SH-SY5Y (cell line): ENCODE measurements around the gene PEDS1.

Experiments used
- GATA2 ChIP-seq: IDR thresholded peaks from 2 replicates; pipeline ENCODE4 v1.6.1; 2011; ENCODE audit warnings: mild to moderate bottlenecking, low read depth, low read length
- GATA3 ChIP-seq: IDR thresholded peaks from 2 replicates; pipeline ENCODE4 v1.6.1; 2011; ENCODE audit warnings: low read depth, mild to moderate bottlenecking, low read length, moderate library complexity

PEDS1 gene

DNA sequence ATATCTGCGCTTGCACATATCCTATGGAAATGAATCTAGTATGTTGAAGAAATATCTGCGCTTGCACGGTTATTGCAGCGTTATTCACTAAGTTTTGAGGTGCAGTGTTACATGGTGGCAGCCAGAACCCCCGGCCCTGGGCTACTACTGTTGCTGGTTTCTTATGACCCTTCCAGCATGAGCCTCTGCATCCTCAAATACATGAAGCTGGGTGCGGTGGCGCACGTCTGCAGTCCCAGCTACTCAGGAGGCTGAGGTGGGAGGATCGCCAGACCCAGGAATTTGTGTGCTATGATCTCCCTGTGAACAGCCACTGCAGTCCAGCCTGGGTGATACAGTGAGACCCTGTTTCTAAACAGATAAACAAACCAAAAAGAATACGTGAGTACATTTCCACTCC is 27.8 kb upstream of the PEDS1 start:
- TF ChIP-seq GATA2: no peak
- TF ChIP-seq GATA3: no peak

DNA sequence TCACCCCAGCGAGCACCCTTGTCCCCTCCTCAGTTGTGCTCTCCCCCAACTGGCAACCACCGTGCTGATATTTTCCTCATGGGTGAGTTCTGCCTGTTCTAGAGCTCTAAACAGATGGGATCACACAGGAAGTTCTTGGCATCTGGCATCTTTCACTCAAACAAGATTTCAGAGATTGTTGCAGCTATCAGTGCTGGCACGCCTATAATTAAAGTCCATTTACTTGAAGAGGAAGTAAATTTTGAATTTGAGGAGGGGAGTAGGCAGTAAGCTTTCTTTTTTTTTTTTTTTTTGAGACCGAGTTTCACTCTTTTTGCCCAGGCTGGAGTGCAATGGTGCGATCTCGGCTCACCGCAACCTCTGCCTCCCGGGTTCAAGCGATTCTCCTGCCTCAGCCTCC is 25.1 kb upstream of the PEDS1 start:
- peak; percentile 46; the same call in 1 of the 2 replicates for TF ChIP-seq GATA2

DNA sequence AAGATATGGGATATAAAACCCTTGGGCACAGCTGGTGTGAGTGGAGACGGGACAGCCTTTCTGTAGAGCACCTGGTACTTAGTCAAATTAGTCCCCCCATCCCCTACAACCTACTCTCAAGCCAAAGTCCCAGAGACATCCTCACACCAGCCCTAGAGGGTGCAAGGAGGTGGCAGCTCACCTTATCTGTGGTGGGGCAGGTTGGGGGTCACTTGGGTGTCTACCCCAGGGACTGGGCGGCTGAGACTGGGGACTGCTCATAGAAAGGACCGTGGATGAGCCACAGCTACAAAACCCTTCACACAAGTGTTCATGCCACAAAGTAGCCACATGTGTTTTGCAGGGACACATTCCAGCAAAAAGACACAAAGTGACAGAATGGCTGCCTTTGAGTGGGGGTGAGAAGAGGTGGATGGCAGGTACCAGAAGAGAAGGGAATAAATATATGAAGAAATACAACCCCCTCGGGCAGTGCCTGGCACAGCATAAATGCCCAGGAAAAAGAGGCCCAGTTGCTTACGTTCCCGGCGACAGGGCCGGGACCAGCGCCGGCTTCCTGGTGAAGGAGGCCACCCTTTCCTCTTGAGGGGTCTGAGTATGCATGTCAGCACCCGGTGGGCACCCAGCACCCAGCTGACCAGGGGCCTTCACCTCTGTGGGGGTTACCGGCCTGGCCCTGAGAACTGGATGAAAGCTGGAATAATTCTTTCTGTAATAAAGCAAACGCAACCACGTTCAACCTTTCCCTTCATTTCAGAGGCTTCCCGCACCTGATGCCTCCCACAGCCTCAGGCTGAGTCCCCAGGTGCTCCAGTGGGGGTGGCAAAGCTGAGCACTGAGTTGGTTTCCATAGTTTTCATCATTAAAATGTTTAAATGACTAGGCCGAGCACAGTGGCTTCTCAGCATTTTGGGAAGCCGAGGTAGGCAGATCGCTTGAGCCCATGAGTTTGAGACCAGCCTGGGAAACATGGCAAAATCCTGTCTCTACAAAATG is 22.7 kb upstream of the PEDS1 start:
- TF ChIP-seq GATA2: no peak
- TF ChIP-seq GATA3: no peak

DNA sequence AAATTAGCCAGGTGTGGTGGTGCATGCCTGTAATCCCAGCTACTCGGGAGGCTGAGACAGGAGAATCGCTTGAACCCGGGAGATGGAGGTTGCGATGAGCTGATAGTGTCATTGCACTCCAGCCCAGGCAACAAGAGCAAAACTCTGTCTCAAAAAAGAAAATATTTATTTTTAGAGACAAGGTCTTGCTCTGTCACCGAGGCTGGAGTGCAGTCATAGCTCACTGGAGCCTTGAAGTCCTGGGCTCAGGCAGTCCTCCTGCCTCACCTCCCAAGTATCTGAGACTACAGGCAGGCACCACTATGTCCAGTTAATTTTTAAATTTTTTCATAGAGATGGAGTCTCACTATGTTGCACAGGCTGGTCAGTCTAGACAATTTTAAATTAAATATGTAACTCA is 20.9 kb upstream of the PEDS1 start:
- no peak for TF ChIP-seq GATA3
- no peak for TF ChIP-seq GATA2

DNA sequence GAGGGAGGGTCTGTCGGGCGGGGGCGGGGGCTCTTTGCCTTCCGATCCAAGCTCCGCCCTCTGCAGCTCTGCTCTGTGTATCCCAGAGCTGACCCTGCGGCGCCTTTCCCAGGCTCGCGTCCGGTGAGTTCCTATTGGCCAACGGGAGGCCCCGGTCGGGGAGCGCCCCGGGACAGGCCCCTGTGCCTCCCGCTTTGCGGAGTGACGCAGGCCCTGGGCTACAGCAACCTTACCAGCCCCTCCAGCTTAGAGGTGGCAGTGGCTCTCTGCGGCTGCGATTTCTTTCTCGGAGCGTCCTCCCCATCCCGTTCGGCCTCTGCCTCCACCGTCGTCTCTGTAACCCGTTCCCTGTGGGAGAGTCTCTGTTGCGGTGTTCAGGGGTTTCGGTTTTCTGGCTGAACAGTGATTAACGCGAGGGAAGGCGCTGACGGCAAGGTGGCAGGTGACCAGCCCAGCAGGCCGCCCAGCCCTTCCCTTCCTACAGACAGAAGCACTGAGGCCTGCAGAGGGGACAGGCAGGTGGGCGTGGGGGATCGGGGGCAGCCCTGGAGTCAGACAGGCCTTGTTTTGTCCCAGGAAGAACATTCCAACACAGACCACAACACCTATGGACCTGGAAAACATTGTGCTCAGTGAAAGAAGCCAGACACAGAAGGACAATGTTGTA is 19.0 kb upstream of the PEDS1 start:
- TF ChIP-seq GATA2: no peak
- no peak for TF ChIP-seq GATA3

DNA sequence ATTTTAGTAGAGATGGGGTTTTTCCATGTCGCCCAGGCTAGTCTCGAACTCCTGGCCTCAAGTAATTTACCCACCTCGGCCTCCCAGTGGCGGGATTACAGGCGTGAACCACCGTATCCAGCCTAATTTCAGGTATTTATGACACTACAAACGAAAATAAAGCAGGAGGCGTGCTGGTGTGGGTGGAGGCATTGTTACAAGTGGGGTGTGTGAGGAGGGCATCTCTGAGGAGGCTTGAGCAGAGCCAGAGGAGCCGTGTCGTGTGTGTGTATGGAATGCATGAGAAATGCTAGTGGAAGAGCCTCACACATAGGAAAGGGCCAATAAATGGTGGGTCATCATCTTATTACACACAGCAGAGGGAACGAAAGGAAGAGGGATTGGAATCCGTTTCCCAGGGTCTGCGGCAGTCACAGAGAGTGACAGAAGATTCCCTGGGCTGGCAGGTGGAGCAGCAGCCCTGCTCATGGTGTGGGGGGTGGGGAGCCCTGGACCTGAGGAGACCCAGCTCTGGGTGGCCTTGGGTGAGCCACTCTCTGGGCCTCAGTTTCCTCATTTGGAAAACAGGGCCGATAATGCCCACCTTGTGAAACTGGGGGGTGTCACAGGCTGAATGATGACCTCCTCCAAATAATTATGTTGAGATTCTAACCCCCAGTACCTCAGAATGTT is 17.2 kb upstream of the PEDS1 start:
- TF ChIP-seq GATA3: no peak

DNA sequence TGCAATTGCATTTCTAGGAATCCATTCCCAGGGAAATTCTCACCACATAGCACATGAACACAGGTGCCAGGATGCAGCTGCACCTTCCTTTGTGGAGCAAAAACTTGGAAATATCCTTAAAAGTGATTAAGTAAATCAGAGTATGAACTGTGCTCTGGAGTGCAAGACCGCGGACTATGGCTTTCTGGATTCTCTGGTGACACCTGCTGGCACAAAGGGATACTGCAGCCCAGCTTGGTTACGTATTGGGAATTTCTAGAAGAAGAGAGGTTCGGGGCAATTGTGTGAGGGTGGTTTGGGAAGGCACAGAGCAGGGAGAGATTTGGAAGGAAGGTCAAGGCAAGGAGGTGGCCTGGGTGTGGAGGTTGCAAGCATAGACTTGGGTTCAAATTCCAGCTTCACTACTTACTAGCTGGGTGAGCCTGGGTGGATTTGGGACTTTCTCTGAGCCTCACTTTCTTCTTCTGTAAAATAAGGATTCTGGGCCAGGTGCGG is 15.9 kb upstream of the PEDS1 start:
- TF ChIP-seq GATA2 (no peak), GATA3 (no peak)

DNA sequence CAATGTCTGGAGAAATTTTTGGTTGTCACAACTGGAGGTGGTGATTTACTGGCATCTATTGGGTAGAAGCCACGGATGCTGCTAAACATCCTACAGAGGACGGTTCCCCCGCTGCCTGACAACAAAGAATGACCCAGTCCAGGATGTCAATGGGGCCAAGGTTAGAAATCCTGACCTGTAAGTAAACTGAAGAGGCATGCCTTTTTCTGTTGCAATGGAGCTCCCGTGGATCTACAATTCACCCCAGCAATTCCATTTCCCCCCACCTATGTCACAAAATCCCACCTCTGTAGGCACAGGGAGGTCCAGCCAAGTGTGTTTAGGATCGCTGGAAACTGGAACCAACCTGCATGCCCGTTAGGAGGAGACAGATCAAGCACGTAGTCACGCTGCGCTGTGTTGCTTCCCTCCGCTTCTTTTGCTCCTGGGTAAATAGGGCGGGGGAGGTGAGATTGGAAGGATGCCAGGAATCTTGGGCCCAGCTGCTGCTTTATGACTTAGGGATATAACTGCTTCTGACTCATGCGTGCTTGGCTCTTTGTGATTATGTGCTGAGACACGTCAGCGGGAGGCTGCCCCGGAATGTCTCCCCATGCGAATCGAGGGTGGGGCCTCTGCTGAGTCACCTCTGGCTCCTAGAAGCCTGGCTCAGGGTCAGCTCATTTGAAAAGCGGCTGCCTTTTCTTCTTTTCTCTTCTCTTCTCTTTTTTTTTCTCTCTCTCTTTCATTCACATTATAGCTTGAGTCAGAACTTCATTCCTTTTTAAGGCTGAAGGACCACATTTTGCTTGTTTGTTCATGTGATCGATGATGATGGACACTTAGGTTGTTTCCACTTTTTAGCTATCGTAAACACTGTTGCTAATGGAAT is 12.4 kb upstream of the PEDS1 start:
- no peak for TF ChIP-seq GATA2
- TF ChIP-seq GATA3: no peak

DNA sequence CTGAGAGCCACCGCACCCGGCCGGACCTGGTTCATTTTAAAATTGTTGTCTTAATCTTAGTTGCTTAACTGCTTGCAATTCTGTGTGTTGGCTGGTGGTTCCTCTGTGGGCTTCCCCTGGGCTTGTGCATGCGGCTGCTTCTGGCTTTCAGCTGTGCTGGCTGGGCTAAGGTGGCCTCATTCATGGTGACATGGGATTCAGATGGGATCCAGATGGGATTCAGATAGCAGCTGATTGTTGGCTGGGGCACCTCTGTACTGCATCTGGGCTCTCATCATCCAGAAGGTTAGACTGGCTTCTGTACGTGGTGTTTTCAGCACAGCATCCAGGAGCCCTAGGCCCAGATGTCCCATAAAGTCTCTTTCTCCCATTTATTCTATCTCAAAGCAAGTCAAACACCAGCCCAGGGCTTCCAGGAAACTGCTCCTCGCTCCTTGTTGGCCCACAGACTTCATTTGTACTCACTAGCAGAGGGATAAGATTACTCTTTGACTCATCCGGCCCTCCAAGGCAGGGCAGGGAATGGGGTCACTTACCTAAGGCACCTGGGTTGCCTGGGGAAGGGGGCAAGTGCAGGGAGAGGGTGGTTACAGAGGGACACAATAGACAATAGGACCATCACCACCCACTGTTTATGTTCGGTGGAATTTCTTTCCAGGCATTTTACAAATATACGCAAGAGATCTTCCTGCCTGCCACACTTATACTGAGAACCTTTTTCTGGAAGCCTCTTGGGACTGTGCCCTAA is 10.2 kb upstream of the PEDS1 start:
- peak; percentile 72 for TF ChIP-seq GATA2
- TF ChIP-seq GATA3: no peak

DNA sequence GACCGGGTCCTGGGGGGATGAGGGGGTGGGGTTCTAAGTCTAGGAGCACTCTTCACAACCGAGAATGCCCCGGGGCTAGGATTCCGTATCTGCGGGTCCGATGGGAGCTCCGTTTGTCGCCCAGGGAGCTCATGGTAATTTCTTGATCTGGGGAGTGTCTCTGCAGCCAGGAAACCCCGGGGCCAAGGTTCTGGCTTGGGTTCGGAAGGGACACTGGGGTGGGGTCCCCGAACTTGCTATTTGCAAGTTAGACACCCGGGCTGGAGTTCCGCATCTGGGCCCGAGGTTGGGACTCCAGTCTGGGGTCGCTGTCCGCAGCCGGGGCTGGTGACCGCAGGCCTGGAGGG is 397 bp downstream of the PEDS1 start:
- TF ChIP-seq GATA2 (no peak), GATA3 (no peak)

DNA sequence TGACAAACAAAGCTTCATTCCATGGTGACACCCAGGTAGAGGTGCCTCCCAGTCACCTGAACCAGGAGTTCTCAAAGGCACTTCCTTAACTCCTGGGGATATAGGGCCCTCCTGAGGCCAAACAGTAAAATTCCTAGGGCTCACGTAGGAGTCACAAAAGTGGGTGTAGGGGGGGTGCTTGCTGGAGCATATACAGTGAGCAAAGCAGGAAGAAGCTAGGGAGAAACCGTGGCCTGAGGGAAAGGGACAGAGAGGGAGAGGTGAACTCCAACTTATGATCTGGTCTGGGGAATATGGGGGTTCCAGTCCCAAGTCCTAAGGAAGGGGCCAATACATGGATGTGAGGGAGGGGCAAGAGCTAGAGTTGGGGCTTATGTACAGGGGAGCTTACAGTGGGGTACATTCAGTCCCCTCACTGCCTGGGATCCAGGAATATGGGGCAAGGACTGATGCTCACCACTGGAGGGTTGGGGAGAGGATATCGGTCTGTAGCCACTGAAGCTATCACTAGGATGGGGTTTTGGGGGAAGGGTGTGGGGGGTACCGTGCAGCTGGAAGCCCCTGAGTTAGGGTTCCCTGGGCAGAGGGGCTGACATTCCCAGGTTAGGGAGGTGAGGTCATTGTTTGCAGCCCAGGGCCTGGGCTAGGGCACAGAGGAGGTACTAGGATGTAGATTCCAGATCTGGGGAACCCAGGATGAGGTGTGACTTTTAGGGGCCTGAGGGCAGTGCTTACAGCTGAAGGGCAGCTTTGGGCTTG is 950 bp downstream of the PEDS1 start:
- no peak for TF ChIP-seq GATA3
- no peak for TF ChIP-seq GATA2

DNA sequence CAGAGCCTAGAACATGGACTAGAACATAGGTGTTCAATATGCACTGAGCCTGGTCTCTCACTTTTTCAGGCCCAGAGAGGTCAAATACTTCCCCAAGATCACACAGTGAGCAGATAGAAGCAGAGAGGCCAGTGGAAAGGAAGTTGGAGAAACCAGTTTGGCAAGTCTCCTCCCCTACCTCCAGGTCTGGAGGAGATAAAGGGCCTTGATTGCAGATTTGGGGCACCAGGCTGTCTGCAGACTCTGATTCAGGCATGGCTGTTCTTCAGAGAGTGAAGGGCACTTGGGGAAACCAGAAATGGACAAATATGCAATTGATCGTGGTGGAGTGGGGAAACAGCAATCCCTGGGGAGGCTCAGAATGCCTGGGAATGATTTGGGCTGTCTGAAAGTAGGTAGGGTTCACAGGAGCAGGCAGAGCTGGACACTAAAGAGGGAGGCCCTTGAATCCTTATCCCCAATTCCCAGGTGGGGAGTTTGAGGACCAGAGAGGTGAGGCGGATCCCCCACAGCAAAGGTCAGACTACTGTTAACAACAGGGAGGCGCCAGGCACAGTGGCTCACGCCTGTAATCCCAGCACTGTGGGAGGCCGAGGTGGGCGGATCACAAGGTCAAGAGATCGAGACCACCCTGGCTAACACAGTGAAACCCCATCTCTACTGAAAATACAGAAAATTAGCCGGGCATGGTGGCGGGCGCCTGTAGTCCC is 2.3 kb downstream of the PEDS1 start:
- TF ChIP-seq GATA2 (no peak), GATA3 (no peak)
